HTR-8/SVneo (cell line): Measurements from ENCODE around the gene CAV2.

ENCODE experiments used
- DNase-seq: peaks from one replicate; pipeline ENCODE4 v3.0.0; 2011; ENCODE audit warnings: low spot score, mixed read lengths; ENCODE audit not compliant: insufficient read length
- FAIRE-seq: peaks from 2 replicates; lab custom pipeline; 2011; peaks lifted over from hg19 to GRCh38; lab: Jason Lieb, UNC

The CAV2 gene

DNA sequence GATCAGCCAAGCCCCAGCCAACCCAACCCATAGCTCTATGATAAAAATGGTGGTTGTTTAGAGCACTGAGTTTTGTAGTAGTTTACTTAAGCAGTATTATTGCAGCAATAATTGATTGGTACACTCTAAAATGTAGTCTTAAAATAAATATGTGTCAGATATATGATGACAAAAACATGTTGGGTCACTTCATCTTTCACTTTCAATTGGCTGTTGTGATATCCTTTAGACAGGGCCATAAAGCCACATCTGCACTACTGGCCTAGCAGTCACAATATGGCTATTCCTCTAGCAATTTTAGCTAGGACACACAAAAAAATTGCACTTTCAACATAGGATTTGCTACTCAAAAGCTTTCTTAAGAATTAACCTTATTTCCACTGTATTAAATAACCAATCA is 19.4 kb downstream of the CAV2 start:
- no peak for FAIRE-seq
- DNase-seq, result no peak

DNA sequence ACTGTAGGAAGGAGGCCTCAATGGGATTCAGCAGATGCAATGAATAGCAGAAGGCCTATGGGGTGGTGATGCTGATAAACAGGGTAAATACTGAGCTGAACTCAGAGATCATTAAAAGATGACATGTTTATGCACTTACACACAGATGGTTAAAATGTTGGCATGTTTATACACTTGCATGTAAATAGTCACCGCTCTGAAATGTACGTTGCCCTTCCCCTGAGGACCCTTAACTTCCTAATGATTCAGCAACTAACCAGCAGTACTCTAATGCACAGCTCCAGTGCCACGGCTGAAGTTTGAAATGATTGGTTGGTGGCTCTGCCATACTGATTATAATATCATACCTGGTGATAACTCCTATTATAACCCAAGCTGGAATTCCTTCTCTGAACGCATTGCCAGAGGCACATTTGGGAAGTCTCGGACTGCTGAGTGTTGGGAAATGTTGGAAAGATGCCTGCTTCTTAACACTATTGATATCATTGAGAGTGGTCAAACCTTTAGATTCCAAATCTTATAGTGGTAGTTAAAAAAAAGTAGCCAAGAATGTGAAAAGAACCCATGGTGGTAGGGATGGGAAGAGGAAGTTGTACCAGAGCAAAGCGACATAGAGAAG is 21.6 kb downstream of the CAV2 start:
- FAIRE-seq, result no peak
- DNase-seq, result no peak

DNA sequence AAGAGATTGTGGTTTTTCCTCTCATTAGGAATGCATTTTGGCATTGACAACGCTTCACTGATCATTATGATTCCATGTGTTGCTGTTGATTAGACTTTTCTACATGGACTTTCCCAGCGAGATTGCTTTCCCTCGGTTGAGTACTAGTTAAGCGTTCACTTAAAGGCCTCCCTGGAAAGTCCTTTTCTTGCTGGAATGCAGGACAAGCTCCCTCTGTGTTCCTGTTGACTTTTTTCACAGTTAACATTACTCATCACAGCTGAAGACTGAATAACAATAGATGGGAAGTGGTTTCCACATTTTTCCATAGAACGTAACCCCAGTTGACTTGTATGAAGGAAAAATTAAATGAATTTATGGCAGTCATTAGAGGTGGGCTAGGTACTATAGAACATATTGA is 22.7 kb downstream of the CAV2 start:
- DNase-seq (no peak), FAIRE-seq (no peak)

DNA sequence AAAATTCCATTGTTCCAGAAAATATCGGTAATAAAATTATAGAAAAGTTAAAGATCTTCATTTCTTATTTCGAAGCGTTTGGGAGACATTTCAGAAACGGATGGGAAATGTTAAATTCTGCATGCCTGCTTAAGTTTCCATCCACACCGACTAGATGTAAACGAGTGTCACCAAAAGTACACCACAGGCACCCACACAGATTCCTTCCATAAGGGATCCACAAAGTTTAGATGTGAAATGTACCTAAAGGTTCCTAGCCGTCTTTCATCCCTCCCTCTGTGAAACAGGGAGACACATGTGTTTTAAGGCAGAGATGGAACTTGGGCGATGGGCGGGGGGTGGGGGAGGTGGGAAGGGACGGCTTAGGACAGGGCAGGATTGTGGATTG is 24.7 kb downstream of the CAV2 start:
- FAIRE-seq (no peak), DNase-seq (no peak)

DNA sequence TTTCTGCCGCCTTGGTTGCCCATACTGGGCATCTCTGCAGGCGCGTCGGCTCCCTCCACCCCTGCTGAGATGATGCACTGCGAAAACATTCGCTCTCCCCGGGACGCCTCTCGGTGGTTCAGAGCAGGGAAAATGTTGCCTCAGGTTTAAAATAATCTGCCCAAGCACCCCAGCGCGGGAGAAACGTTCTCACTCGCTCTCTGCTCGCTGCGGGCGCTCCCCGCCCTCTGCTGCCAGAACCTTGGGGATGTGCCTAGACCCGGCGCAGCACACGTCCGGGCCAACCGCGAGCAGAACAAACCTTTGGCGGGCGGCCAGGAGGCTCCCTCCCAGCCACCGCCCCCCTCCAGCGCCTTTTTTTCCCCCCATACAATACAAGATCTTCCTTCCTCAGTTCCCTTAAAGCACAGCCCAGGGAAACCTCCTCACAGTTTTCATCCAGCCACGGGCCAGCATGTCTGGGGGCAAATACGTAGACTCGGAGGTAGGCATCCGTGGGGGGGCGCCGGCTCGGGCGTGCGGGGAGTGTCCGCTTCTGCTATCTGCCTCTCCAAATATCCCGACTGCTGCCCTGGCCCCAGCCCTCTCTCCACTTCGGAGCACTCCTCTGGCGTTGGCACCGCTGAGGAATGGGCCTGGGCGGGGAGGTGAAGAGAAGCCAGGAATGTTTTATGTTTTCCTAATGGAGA is 25.2 kb downstream of the CAV2 start, which contains the start of gene CAV1:
Gene CAV1, plus strand, starts transcription at position 428 of the 689 bp plus-strand sequence. Its CDS starts 27 bp downstream, at position 455.
- no peak for FAIRE-seq
- DNase-seq, result no peak

DNA sequence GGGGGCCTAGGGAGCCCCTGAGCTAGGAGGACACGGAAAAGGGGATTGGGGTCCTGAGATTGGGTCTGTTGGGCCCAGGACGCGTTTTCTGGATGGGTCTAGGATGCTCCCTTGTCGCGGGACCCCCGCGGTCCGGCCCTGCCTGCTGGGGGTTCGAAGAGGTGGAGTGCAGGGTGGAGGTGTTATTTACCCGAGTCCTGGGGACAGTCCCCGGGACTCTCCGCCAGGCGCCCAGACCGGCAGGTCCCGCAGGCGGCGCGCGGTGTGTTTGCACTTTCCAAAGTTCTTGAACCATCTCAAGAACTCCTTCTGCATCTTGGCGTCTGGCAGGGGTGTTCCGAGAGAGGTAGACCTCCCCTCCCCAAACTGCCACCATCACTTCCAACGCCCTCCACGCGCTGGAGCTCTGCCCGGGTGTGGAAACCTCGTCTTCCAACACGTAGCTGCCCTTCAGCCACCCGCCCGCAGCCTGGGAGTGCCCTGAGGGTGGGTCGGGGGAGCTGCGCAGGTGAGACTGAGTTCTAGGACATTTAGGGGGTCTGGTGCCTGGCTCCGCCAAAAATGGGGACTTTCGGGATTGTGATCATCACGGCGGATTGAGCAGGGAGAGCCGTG is 25.9 kb downstream of the CAV2 start:
- FAIRE-seq (no peak), DNase-seq (no peak)

DNA sequence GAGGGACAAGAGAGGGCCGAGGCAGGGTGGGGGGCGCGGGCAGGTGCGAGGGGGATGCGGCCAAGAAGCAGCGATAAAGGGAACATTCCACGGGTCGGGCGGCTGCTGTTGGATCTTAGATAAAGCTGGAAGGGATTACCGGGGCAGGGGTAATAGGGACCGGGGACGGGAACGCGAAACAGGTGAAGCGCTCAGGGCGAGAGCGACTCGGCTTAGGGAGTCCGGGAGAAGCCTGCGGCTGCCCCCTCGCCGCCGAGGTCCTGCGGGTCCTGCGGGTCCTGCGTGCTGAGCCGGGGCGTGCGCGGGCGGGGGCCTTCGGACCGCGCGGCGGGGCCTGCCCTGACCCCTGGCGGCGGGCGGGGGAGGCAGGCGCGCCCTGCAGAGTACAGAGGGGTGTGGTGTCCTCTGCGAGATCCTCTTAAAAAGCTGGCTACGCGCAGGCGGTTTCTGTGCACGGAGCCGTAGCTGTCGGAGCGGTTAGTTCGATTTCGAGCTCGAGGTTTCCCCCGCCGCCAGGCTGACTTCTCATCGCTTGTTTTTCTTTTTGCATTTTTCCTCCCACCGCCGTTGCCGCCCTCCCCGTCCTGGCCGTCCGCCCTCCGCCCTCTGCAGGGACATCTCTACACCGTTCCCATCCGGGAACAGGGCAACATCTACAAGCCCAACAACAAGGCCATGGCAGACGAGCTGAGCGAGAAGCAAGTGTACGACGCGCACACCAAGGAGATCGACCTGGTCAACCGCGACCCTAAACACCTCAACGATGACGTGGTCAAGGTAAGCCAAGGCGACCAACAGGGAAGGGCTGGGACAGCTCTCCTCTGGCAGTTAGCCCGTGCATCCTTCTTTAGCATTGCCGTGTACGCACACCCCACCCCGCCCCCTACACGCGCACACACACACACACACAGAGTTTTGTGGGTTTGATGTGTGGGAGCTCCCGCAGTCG is 26.6 kb downstream of the CAV2 start:
- DNase-seq, result no peak
- no peak for FAIRE-seq

DNA sequence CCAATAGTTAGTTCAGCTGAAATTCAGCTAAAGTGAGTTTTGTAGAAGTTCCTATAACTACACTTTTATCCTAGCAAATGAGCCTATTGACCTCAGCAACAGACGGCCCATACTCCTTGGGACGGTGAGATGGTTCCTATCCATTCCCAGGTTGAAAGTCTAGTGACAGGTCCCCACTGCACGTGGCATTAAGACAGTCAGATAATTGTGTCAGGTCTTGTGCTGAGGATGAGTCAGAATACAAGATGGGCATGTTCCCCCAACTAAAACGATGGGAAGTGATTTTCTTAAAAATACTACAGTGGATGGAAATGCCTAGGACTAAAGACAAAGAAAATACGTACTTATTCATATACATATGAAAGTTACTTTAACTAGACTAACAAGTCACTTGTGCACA is 27.4 kb downstream of the CAV2 start:
- no peak for DNase-seq
- no peak for FAIRE-seq

DNA sequence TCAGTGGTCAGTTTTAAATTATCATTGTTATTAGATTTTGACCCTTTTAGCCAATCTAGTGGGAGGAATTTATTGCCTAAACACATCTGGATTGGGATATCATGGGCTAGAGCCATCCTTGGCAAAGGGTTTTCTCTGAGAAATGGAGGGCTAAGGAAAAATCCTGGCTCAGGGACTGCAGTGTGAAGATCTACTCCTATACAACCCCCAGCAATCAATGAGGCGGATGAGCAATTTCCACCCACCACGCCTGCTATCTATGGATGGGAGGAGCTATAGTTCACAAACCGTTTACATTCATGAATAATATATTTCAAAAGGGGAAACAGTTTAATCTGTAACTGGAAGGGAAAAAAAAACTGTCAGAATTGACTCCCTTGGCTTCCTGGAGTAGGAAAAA is 28.0 kb downstream of the CAV2 start:
- FAIRE-seq, result no peak
- DNase-seq, result no peak

DNA sequence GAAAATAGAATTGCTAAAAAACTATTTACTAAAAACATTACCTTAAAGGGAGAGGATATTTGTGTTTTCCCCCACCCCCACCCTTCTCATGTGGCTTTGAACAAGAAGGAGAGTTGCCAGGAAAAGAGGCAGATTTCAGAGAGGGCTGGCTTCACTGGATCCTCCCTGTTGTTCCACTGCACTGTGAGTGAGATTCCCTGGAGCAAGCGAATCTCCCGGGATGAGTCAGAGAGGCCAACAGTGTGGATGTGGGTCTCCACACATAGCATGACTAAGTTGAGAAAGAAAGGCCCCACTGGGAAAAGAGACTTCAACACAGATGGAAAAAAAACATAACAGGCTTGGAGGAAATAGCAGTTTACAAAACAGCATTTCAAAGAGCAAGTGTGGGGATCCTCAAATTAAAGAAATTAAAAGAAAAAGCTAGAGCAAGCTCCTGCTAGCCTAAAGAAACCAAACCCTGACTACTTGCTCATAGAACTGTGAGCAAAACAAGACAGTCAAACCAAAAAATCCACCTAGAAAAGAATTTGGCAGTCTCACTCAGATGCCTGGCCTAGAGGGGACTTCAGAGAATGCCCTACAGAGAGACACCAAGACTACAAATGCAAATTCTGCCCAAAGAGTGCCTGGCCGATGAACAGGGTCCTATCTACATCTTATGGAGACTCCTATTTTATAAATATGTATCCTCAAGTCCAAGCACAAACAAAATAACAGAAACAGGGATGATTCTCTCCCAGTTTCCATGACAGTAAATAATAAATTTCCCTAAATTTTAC is 28.7 kb downstream of the CAV2 start:
- DNase-seq (no peak), FAIRE-seq (no peak)

DNA sequence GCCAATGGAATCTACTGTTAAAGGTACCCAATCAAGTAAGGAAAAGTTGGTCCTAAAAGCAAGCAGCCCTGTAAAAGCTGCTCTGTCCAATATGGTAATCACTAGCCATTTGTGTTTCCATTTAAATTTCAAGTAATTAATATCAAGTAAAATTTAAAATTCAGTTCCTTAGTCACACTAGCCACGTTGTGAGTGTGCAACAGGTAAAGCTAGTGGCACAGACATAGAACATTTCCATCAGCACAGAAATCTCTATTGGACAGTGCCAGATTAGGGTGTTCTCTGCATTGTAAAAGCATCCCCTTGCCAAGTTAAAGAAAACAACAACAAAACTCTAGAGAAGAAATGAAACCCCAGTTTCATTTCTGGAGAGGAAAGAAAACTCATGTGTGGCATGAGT is 29.7 kb downstream of the CAV2 start:
- no peak for FAIRE-seq
- DNase-seq, result no peak

DNA sequence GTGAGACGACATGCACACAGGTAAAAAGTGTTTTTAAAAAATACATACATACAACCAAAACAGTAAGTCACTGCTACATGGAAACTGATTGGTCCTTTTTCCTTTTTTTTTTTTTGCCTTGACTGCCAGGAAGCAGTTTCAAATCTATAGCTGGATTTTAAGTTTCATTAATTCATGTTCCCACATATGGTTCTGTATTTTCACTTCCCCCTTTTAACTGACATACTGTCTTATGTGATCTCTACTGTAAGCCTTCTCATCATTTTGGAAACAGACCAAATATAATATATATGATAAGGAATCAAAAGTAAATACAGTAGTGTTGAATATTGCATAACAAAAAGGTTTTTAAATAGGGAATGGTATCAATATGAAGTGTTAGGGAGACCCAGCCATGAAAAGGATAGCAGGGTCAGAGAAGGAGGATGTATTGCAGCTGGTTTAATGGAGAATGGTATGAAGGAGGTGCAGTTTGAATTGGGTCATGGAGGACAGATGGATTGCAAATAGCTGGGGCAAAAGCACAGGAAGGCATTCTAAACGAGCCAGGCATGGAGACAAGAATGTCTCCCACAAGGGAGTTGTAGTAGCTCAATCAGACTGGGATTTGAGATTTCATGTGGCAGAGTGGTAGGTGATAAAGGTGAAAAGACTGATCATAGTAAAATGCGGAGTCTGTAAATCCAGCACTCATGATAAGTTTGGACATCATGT is 30.7 kb downstream of the CAV2 start:
- DNase-seq, result no peak

DNA sequence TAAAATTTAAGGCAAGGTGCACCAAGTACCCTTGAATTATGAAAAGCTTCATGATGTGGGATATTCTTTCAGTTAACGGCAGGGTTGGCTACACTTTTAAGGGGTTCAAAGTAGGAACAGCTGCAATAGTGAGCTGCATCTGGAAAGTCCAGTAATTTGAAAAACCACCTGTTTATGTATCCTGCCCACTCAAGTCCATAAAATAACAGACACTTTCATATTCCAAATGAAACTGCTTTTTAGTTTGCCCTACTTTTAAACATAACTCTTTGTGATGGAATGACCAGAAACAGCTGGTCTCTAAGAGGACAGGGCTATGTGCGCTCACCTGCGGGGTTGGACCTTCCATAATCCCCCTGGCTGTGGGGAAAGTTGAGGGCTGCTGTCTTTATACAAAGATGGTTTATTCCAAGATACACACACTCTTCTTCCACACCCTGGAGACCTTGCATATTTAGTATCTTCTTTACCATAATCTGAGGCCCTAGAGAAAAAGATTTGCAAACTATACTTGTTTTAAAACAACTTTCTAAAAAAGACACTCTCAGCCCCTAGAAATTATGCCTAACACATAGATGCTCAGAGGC is 32.7 kb downstream of the CAV2 start:
- DNase-seq (no peak), FAIRE-seq (no peak)

More for the DNA sequence above, 30.7 kb downstream of the CAV2 start:
- no peak for FAIRE-seq

DNA sequence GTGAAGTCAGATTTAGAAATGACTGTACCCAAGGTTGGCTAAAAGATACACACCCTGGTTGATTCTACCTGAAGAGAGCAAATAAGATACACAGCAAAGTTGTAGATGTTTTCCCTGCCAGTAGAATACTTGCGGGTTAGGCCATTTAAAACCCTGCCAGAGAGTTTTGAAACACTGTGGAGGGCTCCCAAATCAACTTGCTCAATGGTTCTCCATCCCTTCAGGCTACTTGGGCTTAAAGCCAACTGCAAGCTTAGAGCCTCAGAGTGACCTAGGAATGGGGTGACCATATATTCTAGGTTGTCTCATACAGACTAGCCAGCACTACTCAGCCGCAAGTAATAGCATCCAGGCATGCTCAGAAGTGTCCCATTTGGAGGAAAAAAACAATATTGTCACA is 35.3 kb downstream of the CAV2 start:
- FAIRE-seq (no peak), DNase-seq (no peak)

DNA sequence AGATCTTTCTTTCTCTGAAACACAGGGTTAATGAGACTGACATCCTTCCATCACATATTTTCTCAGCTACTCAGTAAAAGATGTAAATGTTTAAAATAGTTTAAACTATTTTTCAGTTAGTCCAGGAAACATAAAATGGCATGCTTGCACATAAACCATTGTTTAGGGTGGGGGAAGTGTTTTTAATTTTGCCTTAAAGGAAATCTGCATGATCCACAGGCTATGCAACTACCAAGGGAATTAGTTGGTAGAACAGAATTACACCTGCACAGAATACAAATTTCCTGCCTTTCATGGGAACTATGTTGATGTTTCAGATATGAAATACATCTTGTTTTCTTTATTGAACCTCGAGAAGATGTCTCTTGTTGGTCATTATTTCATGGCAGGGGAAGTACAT is 35.9 kb downstream of the CAV2 start:
- no peak for FAIRE-seq

DNA sequence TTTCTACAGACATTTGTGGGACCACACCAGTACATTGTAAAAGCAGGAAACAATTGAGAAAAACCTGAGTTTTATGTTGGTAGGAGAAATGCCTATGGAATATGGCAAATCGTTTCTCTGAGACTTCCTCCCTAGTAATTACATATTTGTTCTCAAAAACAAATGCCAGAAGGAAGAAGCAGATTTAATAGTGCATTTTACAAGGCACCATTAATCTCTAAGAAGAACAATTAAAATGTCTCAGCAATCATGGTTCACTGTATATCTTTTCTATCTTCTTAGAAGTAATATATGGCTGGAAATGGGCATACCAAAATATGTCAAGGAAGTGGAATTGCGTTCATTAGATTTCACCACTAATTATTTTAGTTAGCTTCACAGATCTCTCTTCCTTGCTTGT is 38.6 kb downstream of the CAV2 start:
- no peak for FAIRE-seq
- DNase-seq, result no peak

More for the DNA sequence above, 35.9 kb downstream of the CAV2 start:
- DNase-seq, result no peak

DNA sequence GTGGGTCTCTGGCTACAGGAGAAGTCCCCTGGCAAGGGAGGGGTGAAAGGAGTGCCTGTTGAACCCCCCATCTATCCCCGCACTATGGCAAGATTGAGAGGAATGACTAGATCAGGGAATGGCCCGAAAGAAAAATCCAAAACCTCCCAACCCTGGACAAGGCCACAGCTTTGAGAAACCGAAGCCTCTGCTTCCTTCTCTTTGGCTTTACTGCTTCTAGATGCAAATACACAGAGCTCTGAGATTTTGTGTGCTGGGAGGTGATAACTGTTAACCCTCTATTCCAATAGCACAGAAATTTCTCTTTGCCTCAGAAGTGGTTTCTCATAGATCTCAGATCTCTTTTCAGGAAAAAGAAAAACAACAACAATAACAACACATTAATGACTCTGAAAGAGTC is 40.3 kb downstream of the CAV2 start:
- DNase-seq (no peak), FAIRE-seq (no peak)

DNA sequence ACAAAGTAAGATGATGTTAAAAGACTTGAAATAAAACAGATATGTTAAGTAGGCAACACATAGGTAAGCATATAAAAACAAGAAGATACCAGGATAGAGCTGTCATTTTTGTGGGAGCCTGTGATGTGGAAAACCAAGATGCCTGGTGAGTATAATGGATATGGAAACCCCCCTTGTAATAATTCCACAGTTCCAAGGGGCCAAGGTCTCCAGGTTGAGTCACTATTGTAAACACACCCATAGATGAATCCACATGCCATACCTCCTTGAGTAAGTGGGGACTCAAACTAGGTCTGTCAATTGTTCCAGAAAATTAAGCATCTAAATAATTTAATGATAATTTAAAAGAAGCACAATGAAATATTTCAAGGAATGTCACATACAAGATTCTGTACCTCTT is 41.2 kb downstream of the CAV2 start:
- no peak for DNase-seq
- FAIRE-seq, result no peak

DNA sequence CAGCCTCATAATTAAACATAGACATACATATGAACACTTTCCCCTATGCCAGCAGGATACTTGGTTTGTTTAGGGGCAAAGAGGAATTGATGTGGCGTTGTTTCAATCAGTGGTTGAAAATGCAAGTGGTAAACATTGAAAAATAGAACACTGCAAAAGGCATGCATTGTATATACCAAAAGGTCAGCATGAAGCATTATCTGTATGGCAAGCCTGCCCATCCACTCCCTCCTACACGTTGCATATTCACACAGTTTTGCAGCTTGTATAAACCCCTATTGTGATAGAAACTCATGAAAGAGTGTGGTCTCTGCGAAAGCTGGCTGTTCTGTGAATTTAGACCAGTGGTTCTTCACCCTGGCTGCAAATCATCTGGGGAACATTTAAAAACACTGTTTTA is 42.4 kb downstream of the CAV2 start:
- FAIRE-seq (no peak), DNase-seq (no peak)
